GDM1 (cell line): ENCODE results near the gene CDK5.

Source experiments
- DNase-seq: peaks from one replicate; lab custom pipeline; 2025; lab: John Stamatoyannopoulos, UW

Gene CDK5

GRCh38 chr7:151057506-151057988 lies at the start of gene CDK5:
Gene CDK5, minus strand, starts transcription at chr7:151057897. Its CDS starts 49 bp downstream, at chr7:151057848.
- no peak for DNase-seq

GRCh38 chr7:151104411-151105235 lies 46.9 kb upstream of the CDK5 start:
- no peak for DNase-seq

- no peak for DNase-seq
Measured at GRCh38 chr7:151103973-151104372, 46.3 kb upstream of the CDK5 start.

- no peak for DNase-seq
Measured at GRCh38 chr7:151102991-151103390, 45.3 kb upstream of the CDK5 start.

GRCh38 chr7:151101621-151102396 lies 44.1 kb upstream of the CDK5 start:
- DNase-seq = no peak

GRCh38 chr7:151100921-151101320 lies 43.2 kb upstream of the CDK5 start:
- no peak for DNase-seq

GRCh38 chr7:151099486-151100211 lies 42.0 kb upstream of the CDK5 start:
- DNase-seq = no peak

- DNase-seq = no peak
Measured at GRCh38 chr7:151095828-151096475, 38.3 kb upstream of the CDK5 start.

GRCh38 chr7:151095123-151095797 lies 37.6 kb upstream of the CDK5 start:
- no peak for DNase-seq

GRCh38 chr7:151094675-151095074 lies 37.0 kb upstream of the CDK5 start:
- no peak for DNase-seq

- DNase-seq = no peak
Measured at GRCh38 chr7:151093748-151094147, 36.1 kb upstream of the CDK5 start.

- no peak for DNase-seq
Measured at GRCh38 chr7:151091988-151092387, 34.3 kb upstream of the CDK5 start.

- DNase-seq = no peak
Measured at GRCh38 chr7:151091431-151091830, 33.7 kb upstream of the CDK5 start.

GRCh38 chr7:151091003-151091402 lies 33.3 kb upstream of the CDK5 start:
- DNase-seq = no peak

GRCh38 chr7:151089893-151090730 lies 32.4 kb upstream of the CDK5 start:
- DNase-seq = no peak

GRCh38 chr7:151088856-151089699 lies 31.4 kb upstream of the CDK5 start:
- DNase-seq = no peak

GRCh38 chr7:151088019-151088855 lies 30.5 kb upstream of the CDK5 start:
- no peak for DNase-seq

GRCh38 chr7:151087245-151088018 lies 29.7 kb upstream of the CDK5 start:
- DNase-seq = peak; percentile 23
